Prostate gland (tissue), 2 donors: Measurements from ENCODE around the gene DNM2.

Experiments
- POLR2A ChIP-seq: fragments of 450-650 bp; IDR thresholded peaks from one replicate; pipeline ENCODE4 v1.6.1; 2016; ENCODE audit warnings: antibody characterized with exemption, mild to moderate bottlenecking
- POLR2AphosphoS5 ChIP-seq: sonication (generic); formaldehyde crosslinking; IDR thresholded peaks from one replicate; pipeline ENCODE4 v1.6.1; 2017; ENCODE audit warnings: antibody characterized with exemption
- TF ChIP-seq, protein P1 (sequence below), 4 experiments: fragments of 200-600 bp in 2 of 4; fragments of 450-650 bp in 2 of 4; sonication (generic) in 2 of 4; IDR thresholded peaks; 1 replicate in 3 of 4; 2 replicates in 1 of 4; pipeline ENCODE4 v1.5.1; 2016 to 2019; ENCODE audit warnings: antibody characterized with exemption in 4 of 4, mild to moderate bottlenecking in 2 of 4, moderate library complexity in 2 of 4

DNA sequence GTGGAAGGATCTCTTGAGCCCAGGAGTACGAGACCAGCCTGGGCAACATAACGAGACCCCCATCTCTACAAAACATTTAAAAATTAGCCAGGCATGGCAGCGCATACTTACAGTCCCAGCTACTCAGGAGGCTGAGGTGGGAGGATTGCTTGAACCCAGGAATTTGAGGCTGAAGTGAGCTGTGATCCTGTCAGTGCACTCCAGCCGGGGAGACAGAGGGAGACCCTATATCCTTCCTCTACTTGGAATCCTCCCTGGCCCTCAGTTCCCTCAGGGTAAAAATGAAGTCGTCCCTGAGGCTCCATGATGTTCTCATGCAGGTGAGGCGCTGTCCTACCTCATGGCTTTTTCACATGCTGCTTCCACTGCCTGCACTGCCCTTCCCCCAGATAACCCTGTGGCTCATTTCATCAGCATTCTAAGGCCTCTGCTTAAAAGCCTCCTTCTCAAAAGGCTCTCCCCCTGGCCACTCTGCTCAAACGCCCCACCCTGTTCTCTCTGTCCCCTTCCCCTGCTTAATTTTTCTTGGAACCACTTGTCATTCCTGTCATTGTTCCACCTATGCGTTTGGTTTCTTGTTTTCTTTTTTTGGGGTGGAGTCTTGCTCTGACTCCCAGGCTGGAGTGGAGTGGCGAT lies 19.2 kb downstream of the DNM2 start:
- TF ChIP-seq POLR2A (no peak), POLR2AphosphoS5 (no peak)
- TF ChIP-seq, protein P1, sequence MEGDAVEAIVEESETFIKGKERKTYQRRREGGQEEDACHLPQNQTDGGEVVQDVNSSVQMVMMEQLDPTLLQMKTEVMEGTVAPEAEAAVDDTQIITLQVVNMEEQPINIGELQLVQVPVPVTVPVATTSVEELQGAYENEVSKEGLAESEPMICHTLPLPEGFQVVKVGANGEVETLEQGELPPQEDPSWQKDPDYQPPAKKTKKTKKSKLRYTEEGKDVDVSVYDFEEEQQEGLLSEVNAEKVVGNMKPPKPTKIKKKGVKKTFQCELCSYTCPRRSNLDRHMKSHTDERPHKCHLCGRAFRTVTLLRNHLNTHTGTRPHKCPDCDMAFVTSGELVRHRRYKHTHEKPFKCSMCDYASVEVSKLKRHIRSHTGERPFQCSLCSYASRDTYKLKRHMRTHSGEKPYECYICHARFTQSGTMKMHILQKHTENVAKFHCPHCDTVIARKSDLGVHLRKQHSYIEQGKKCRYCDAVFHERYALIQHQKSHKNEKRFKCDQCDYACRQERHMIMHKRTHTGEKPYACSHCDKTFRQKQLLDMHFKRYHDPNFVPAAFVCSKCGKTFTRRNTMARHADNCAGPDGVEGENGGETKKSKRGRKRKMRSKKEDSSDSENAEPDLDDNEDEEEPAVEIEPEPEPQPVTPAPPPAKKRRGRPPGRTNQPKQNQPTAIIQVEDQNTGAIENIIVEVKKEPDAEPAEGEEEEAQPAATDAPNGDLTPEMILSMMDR (IDR thresholded peaks at IDR 0.05) = no peak
